HEK293 (cell line): Measurements from ENCODE around the gene BIRC3.

Experiments
- CTCF ChIP-seq: fragments of 450-650 bp; formaldehyde crosslinking; IDR thresholded peaks from 2 replicates; pipeline ENCODE4 v1.5.1; 2016; ENCODE audit warnings: missing biosample characterization, missing genetic modification characterization
- KLF1 ChIP-seq: fragments of 450-650 bp; formaldehyde crosslinking; IDR thresholded peaks from 2 replicates; pipeline ENCODE4 v1.5.1; 2016; ENCODE audit warnings: missing biosample characterization, missing genetic modification characterization
- REST ChIP-seq: fragments of 450-650 bp; formaldehyde crosslinking; IDR thresholded peaks from 2 replicates; pipeline ENCODE4 v1.5.1; 2016; ENCODE audit warnings: missing biosample characterization, missing genetic modification characterization
- YY1 ChIP-seq: fragments of 450-650 bp; formaldehyde crosslinking; IDR thresholded peaks from 2 replicates; pipeline ENCODE4 v1.5.1; 2018; ENCODE audit warnings: missing biosample characterization, missing genetic modification characterization
- ZNF114 ChIP-seq: fragments of 450-650 bp; formaldehyde crosslinking; IDR thresholded peaks from 2 replicates; pipeline ENCODE4 v1.5.0; 2017; ENCODE audit warnings: missing biosample characterization, missing genetic modification characterization
- ZNF175 ChIP-seq: fragments of 450-650 bp; formaldehyde crosslinking; IDR thresholded peaks from 2 replicates; pipeline ENCODE4 v1.5.1; 2016; ENCODE audit warnings: missing biosample characterization, missing genetic modification characterization
- ZNF366 ChIP-seq: fragments of 450-650 bp; formaldehyde crosslinking; conservative IDR thresholded peaks from 2 replicates; pipeline ENCODE4 v1.5.1; 2016; ENCODE audit warnings: missing biosample characterization, missing genetic modification characterization
- ZNF426 ChIP-seq: fragments of 450-650 bp; formaldehyde crosslinking; IDR thresholded peaks from 2 replicates; pipeline ENCODE4 v1.5.1; 2017; ENCODE audit warnings: missing biosample characterization, missing genetic modification characterization, mild to moderate bottlenecking, inconsistent platforms, moderate library complexity
- ZNF48 ChIP-seq: fragments of 450-650 bp; formaldehyde crosslinking; IDR thresholded peaks from 2 replicates; pipeline ENCODE4 v1.5.1; 2016; ENCODE audit warnings: missing biosample characterization, missing genetic modification characterization
- ZNF76 ChIP-seq: fragments of 450-650 bp; formaldehyde crosslinking; IDR thresholded peaks from 2 replicates; pipeline ENCODE4; 2016; ENCODE audit warnings: low read depth, missing biosample characterization, missing genetic modification characterization, borderline replicate concordance
- ZSCAN30 ChIP-seq: fragments of 450-650 bp; IDR thresholded peaks from 2 replicates; pipeline ENCODE4 v1.5.1; 2018; ENCODE audit warnings: missing biosample characterization, mild to moderate bottlenecking, missing genetic modification characterization, moderate library complexity
- TF ChIP-seq, protein P1 (sequence below): fragments of 450-650 bp; formaldehyde crosslinking; IDR thresholded peaks from 2 replicates; pipeline ENCODE4 v1.5.1; 2016; ENCODE audit warnings: missing biosample characterization, missing genetic modification characterization, borderline replicate concordance

DNA sequence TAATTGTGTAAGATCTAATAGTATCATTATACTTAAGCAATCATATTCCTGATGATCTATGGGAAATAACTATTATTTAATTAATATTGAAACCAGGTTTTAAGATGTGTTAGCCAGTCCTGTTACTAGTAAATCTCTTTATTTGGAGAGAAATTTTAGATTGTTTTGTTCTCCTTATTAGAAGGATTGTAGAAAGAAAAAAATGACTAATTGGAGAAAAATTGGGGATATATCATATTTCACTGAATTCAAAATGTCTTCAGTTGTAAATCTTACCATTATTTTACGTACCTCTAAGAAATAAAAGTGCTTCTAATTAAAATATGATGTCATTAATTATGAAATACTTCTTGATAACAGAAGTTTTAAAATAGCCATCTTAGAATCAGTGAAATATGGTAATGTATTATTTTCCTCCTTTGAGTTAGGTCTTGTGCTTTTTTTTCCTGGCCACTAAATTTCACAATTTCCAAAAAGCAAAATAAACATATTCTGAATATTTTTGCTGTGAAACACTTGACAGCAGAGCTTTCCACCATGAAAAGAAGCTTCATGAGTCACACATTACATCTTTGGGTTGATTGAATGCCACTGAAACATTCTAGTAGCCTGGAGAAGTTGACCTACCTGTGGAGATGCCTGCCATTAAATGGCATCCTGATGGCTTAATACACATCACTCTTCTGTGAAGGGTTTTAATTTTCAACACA, 6.4 kb downstream of the BIRC3 start:
- no peak for TF ChIP-seq CTCF
- no peak for TF ChIP-seq ZSCAN30 (tag by site-specific recombination)
- no peak for TF ChIP-seq ZNF426 (tag by site-specific recombination)
- TF ChIP-seq, protein P1, sequence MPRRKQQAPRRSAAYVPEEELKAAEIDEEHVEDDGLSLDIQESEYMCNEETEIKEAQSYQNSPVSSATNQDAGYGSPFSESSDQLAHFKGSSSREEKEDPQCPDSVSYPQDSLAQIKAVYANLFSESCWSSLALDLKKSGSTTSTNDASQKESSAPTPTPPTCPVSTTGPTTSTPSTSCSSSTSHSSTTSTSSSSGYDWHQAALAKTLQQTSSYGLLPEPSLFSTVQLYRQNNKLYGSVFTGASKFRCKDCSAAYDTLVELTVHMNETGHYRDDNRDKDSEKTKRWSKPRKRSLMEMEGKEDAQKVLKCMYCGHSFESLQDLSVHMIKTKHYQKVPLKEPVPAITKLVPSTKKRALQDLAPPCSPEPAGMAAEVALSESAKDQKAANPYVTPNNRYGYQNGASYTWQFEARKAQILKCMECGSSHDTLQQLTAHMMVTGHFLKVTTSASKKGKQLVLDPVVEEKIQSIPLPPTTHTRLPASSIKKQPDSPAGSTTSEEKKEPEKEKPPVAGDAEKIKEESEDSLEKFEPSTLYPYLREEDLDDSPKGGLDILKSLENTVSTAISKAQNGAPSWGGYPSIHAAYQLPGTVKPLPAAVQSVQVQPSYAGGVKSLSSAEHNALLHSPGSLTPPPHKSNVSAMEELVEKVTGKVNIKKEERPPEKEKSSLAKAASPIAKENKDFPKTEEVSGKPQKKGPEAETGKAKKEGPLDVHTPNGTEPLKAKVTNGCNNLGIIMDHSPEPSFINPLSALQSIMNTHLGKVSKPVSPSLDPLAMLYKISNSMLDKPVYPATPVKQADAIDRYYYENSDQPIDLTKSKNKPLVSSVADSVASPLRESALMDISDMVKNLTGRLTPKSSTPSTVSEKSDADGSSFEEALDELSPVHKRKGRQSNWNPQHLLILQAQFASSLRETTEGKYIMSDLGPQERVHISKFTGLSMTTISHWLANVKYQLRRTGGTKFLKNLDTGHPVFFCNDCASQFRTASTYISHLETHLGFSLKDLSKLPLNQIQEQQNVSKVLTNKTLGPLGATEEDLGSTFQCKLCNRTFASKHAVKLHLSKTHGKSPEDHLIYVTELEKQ (tag by site-specific recombination), result no peak
- TF ChIP-seq KLF1 (tag by site-specific recombination), result no peak
- no peak for TF ChIP-seq ZNF114 (tag by site-specific recombination)
- no peak for TF ChIP-seq REST (tag by site-specific recombination)
- no peak for TF ChIP-seq ZNF76 (tag by site-specific recombination)
- no peak for TF ChIP-seq YY1 (tag by site-specific recombination)
- no peak for TF ChIP-seq ZNF48 (tag by site-specific recombination)
- TF ChIP-seq ZNF175 (tag by site-specific recombination), result no peak
- no peak for TF ChIP-seq ZNF366 (tag by site-specific recombination)
